HCT116 (cell line): ENCODE data around the gene NAALADL2. TPM values are rescaled to one million over a fixed set of nuclear protein-coding genes. Genes with fewer than 3 reads are reported as not detected.
"Not testable (repeated sequence)": the region's sequence is repeated elsewhere in the genome, so short reads cannot be mapped to it uniquely, and the experiment has no call there.

Source experiments
- ATAC-seq: fragments of 200-7000 bp; cut with Tn5 transposase; 2 replicates; pipeline ENCODE4 v1.9.1; 2020; ENCODE audit warnings: mild to moderate bottlenecking, moderate library complexity
- BruUV-seq: library from RNA; stranded (reverse); fragments of 400-500 nt; replicated peaks from 2 replicates; lab custom pipeline; 2021; lab: Mats Ljungman, UMichigan
- CTCF ChIA-PET: fragments of 300-600 bp; sonication (Branson Sonifier 250); formaldehyde crosslinking; loops from one replicate; lab custom pipeline; 2021; ENCODE audit warnings: antibody characterized with exemption; lab: Charles Lee
- POLR2A ChIA-PET: fragments of 300-600, 350-600 bp; sonication (Branson Sonifier 250); formaldehyde crosslinking; loops from one replicate; lab custom pipeline; 2021; ENCODE audit warnings: antibody characterized with exemption; lab: Charles Lee
- RAD21 ChIA-PET, 2 experiments: fragments of 300-600 bp; sonication (Branson Sonifier 250); formaldehyde crosslinking; loops; one replicate each; lab custom pipeline; 2023; ENCODE audit warnings: low total read pairs in 2 of 2; ENCODE audit not compliant: uncharacterized antibody in 2 of 2, unreplicated experiment in 2 of 2, low non-redundant PET in 1 of 2; lab: Charles Lee
- DNase-seq: peaks from one replicate; pipeline ENCODE4 v3.0.0-alpha.2; 2010; ENCODE audit warnings: low read depth, low spot score
- H2AFZ ChIP-seq: fragments of 200-600 bp; shearing (Covaris generic), sonication (generic); 2 replicates; pipeline ENCODE4 v1.6.1; 2017; ENCODE audit warnings: low read depth, mixed run types, mixed read lengths, antibody characterized with exemption, low read length; ENCODE audit not compliant: poor library complexity, severe bottlenecking
- H3K27ac ChIP-seq: 2 replicates; pipeline ENCODE4 v1.5.1; 2012; ENCODE audit warnings: low read depth, low read length
- H3K27me3 ChIP-seq: fragments of 200-600 bp; sonication (generic); 2 replicates; pipeline ENCODE4 v1.6.1; 2016; ENCODE audit warnings: mixed run types, low read length, mixed read lengths; ENCODE audit not compliant: insufficient read depth
- H3K36me3 ChIP-seq, 2 experiments: fragments of 200-500 bp in 1 of 2; fragments of 200-600 bp in 1 of 2; sonication (Bioruptor generic) in 1 of 2; sonication (generic) in 1 of 2; 2 replicates each; pipeline versions ENCODE4 v1.5.1 to v1.6.1; 2014 to 2016; ENCODE audit warnings: low read length in 2 of 2, inconsistent platforms in 1 of 2, mixed read lengths in 1 of 2, mixed run types in 1 of 2; ENCODE audit not compliant: insufficient read depth in 2 of 2, control insufficient read depth in 1 of 2
- H3K4me1 ChIP-seq, 2 experiments: fragments of 200-600 bp in 1 of 2; sonication (generic) in 1 of 2; 2 replicates each; pipeline versions ENCODE4 v1.5.1 to v1.6.1; 2012 to 2017; ENCODE audit warnings: low read length in 2 of 2, inconsistent platforms in 1 of 2, mild to moderate bottlenecking in 1 of 2, mixed read lengths in 1 of 2, mixed run types in 1 of 2, moderate library complexity in 1 of 2; ENCODE audit not compliant: insufficient read depth in 2 of 2, control insufficient read depth in 1 of 2
- H3K4me2 ChIP-seq: fragments of 200-600 bp; sonication (generic); 2 replicates; pipeline ENCODE4 v1.6.1; 2017; ENCODE audit warnings: mixed run types, low read length, mixed read lengths
- H3K4me3 ChIP-seq, 2 experiments: fragments of 200-600 bp in 1 of 2; sonication (generic) in 1 of 2; replicated peaks in 1 of 2; 2 replicates each; pipeline ENCODE4 v1.5.1; 2011 to 2016; ENCODE audit warnings: low read length in 2 of 2, control low read depth in 1 of 2, low read depth in 1 of 2, mild to moderate bottlenecking in 1 of 2, mixed read lengths in 1 of 2, mixed run types in 1 of 2
- H3K79me2 ChIP-seq: fragments of 200-600 bp; sonication (generic); 2 replicates; pipeline ENCODE4 v1.6.1; 2017; ENCODE audit warnings: mild to moderate bottlenecking, mixed run types, low read length, moderate library complexity, mixed read lengths; ENCODE audit not compliant: insufficient read depth
- H3K9ac ChIP-seq: fragments of 200-600 bp; sonication (generic); 2 replicates; pipeline ENCODE4 v1.6.1; 2016; ENCODE audit warnings: low read length, mixed read lengths
- H3K9me2 ChIP-seq: fragments of 200-600 bp; sonication (generic), shearing (Covaris generic); 2 replicates; pipeline ENCODE4 v1.6.1; 2017; ENCODE audit warnings: mixed run types, mild to moderate bottlenecking, moderate library complexity; ENCODE audit not compliant: insufficient read depth
- H3K9me3 ChIP-seq, 2 experiments: fragments of 200-500 bp in 1 of 2; fragments of 200-600 bp in 1 of 2; sonication (Bioruptor generic) in 1 of 2; sonication (generic) in 1 of 2; 2 replicates each; pipeline ENCODE4 v1.6.1; 2014 to 2017; ENCODE audit warnings: low read length in 2 of 2, mixed read lengths in 2 of 2, inconsistent platforms in 1 of 2, low read depth in 1 of 2, mild to moderate bottlenecking in 1 of 2, mixed run types in 1 of 2, moderate library complexity in 1 of 2; ENCODE audit not compliant: control insufficient read depth in 1 of 2, insufficient read depth in 1 of 2
- H4K20me1 ChIP-seq: fragments of 200-600 bp; sonication (generic), shearing (Covaris generic); 2 replicates; pipeline ENCODE4 v1.6.1; 2017; ENCODE audit warnings: mixed run types, mild to moderate bottlenecking, moderate library complexity; ENCODE audit not compliant: insufficient read depth
- EZH2 ChIP-seq: fragments of 200-600 bp; sonication (generic); IDR thresholded peaks from 2 replicates; pipeline ENCODE4 v1.6.1; 2017; ENCODE audit warnings: antibody characterized with exemption, mixed run types
- EZH2phosphoT487 ChIP-seq: fragments of 200-600 bp; IDR thresholded peaks from 2 replicates; pipeline ENCODE4 v1.6.1; 2018; ENCODE audit warnings: antibody characterized with exemption, borderline replicate concordance
- FOSL1 ChIP-seq: IDR thresholded peaks from 2 replicates; pipeline ENCODE4 v1.6.1; 2012; ENCODE audit warnings: low read depth
- SIN3A ChIP-seq: IDR thresholded peaks from 2 replicates; pipeline ENCODE4 v1.6.1; 2012; ENCODE audit warnings: low read depth
- SRF ChIP-seq: IDR thresholded peaks from 2 replicates; pipeline ENCODE4 v1.6.1; 2012; ENCODE audit warnings: low read depth
- TCF7L2 ChIP-seq: IDR thresholded peaks from 2 replicates; pipeline ENCODE4 v1.7.0; 2011; ENCODE audit warnings: borderline replicate concordance, inconsistent platforms; ENCODE audit not compliant: insufficient read depth, insufficient read length; ENCODE audit errors: extremely low read depth
- YY1 ChIP-seq: IDR thresholded peaks from 2 replicates; pipeline ENCODE4 v1.6.1; 2011; ENCODE audit warnings: low read length, low read depth, moderate library complexity, mild to moderate bottlenecking; ENCODE audit not compliant: insufficient replicate concordance; ENCODE audit errors: extremely low read depth
- ZNF274 ChIP-seq: fragments of 200-500 bp; sonication (Bioruptor generic); IDR thresholded peaks from 2 replicates; pipeline ENCODE4 v1.6.1; 2014; ENCODE audit warnings: mild to moderate bottlenecking, low read depth, low read length, inconsistent platforms
- intact Hi-C: fragments of 100-400 bp; cut with micrococcal nuclease; formaldehyde crosslinking; loops from 2 replicates; pipeline ENCODE4 v1.10.0; 2022
- total RNA-seq: library from RNA; stranded (reverse); gene quantifications from one replicate; pipeline ENCODE4 v1.2.1, GENCODE V29; 2021; ENCODE audit not compliant: unreplicated experiment
- TF ChIP-seq, protein P1 (sequence below): IDR thresholded peaks from 2 replicates; pipeline ENCODE4 v1.6.1; 2012
- TF ChIP-seq, protein P2 (sequence below): IDR thresholded peaks from 2 replicates; pipeline ENCODE4 v1.6.1; 2012
- TF ChIP-seq, protein P3 (sequence below): IDR thresholded peaks from 2 replicates; pipeline ENCODE4 v1.6.1; 2011; ENCODE audit warnings: mild to moderate bottlenecking, low read length, moderate library complexity; ENCODE audit not compliant: insufficient replicate concordance; ENCODE audit errors: extremely low read depth
- TF ChIP-seq, protein P4 (sequence below): IDR thresholded peaks from 2 replicates; pipeline ENCODE4 v1.6.1; 2012; ENCODE audit warnings: low read depth

Gene NAALADL2
- total RNA-seq, 1 experiment from 2014 or later, result 2.9 TPM

DNA sequence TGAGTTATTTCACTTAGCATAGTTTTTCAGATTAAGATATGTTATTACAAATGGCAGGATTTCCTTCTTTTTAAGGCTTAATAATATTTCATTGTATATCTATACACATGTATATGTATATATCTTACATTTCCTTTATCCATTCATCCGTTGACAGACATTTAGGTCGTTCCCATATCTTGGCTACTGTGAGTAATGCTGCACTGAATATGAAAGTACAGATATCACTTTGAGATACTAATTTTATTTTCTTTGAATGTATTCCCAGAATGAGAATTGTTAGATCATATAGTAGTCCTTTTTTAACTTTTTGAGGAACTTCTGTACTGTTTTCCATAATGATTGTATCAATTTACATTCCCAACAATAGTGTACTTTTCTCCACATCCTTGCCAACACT, 270.4 kb downstream of the NAALADL2 start:
- no TSS peak for BruUV-seq
- intact Hi-C loops, result loop anchor here (10.0 kb wide), 1 partner anchor 265 kb away; no protein-coding TSS in a partner anchor
- Histone ChIP-seq H3K27me3 (no peaks in the 10 kb centered on the region), H3K4me2 (no peak overlapping the region), H3K79me2 (no peaks in the 10 kb centered on the region), H3K9ac (no peak overlapping the region), H3K9me3 (no peaks in the 10 kb centered on the region), H3K9me2 (no peaks in the 10 kb centered on the region; the same call in 1 of the 2 replicates), H3K36me3 (no peaks in the 10 kb centered on the region), H2AFZ (no peak overlapping the region), H3K27ac (no peak overlapping the region), H4K20me1 (no peaks in the 10 kb centered on the region), H3K4me1 (no peaks in the 10 kb centered on the region), H3K4me3 (no peak overlapping the region)
- DNase-seq (no peak), ATAC-seq (no peak)
- TF ChIP-seq FOSL1 (no peak), SRF (no peak), ZNF274 (no peak), EZH2phosphoT487 (no peak), SIN3A (no peak), TCF7L2 (no peak), EZH2 (no peak), YY1 (no peak)
- TF ChIP-seq, protein P1, sequence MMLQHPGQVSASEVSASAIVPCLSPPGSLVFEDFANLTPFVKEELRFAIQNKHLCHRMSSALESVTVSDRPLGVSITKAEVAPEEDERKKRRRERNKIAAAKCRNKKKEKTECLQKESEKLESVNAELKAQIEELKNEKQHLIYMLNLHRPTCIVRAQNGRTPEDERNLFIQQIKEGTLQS, result no peak
- TF ChIP-seq, protein P2, sequence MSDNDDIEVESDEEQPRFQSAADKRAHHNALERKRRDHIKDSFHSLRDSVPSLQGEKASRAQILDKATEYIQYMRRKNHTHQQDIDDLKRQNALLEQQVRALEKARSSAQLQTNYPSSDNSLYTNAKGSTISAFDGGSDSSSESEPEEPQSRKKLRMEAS, result no peak
- TF ChIP-seq, protein P3, sequence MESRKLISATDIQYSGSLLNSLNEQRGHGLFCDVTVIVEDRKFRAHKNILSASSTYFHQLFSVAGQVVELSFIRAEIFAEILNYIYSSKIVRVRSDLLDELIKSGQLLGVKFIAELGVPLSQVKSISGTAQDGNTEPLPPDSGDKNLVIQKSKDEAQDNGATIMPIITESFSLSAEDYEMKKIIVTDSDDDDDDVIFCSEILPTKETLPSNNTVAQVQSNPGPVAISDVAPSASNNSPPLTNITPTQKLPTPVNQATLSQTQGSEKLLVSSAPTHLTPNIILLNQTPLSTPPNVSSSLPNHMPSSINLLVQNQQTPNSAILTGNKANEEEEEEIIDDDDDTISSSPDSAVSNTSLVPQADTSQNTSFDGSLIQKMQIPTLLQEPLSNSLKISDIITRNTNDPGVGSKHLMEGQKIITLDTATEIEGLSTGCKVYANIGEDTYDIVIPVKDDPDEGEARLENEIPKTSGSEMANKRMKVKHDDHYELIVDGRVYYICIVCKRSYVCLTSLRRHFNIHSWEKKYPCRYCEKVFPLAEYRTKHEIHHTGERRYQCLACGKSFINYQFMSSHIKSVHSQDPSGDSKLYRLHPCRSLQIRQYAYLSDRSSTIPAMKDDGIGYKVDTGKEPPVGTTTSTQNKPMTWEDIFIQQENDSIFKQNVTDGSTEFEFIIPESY, result no peak
- TF ChIP-seq, protein P4, sequence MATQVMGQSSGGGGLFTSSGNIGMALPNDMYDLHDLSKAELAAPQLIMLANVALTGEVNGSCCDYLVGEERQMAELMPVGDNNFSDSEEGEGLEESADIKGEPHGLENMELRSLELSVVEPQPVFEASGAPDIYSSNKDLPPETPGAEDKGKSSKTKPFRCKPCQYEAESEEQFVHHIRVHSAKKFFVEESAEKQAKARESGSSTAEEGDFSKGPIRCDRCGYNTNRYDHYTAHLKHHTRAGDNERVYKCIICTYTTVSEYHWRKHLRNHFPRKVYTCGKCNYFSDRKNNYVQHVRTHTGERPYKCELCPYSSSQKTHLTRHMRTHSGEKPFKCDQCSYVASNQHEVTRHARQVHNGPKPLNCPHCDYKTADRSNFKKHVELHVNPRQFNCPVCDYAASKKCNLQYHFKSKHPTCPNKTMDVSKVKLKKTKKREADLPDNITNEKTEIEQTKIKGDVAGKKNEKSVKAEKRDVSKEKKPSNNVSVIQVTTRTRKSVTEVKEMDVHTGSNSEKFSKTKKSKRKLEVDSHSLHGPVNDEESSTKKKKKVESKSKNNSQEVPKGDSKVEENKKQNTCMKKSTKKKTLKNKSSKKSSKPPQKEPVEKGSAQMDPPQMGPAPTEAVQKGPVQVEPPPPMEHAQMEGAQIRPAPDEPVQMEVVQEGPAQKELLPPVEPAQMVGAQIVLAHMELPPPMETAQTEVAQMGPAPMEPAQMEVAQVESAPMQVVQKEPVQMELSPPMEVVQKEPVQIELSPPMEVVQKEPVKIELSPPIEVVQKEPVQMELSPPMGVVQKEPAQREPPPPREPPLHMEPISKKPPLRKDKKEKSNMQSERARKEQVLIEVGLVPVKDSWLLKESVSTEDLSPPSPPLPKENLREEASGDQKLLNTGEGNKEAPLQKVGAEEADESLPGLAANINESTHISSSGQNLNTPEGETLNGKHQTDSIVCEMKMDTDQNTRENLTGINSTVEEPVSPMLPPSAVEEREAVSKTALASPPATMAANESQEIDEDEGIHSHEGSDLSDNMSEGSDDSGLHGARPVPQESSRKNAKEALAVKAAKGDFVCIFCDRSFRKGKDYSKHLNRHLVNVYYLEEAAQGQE, result no peak
- ChIA-PET RAD21 (no interaction called here), CTCF (no interaction called here), POLR2A (no interaction called here)

DNA sequence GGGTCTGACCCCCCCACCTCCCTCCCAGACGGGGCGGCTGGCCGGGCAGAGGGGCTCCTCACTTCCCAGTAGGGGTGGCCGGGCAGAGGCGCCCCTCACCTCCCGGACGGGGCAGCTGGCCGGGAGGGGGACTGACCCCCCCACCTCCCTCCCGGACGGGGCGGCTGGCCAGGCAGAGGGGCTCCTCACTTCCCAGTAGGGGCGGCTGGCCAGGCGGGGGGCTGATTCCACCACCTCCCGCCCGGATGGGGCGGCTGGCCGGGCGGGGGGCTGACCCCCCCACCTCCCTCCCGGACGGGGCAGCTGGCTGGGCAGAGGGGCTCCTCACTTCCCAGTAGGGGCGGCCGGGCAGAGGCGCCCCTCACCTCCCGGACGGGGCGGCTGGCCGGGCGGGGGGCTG, 272.7 kb downstream of the NAALADL2 start:
- DNase-seq, H3K27ac ChIP-seq, H3K36me3 ChIP-seq, H3K79me2 ChIP-seq, H2AFZ ChIP-seq, POLR2A ChIA-PET, H3K4me2 ChIP-seq, H3K9me3 ChIP-seq, intact Hi-C loops, H3K4me1 ChIP-seq, H3K27me3 ChIP-seq, H3K9me2 ChIP-seq, ATAC-seq, CTCF ChIA-PET, H3K9ac ChIP-seq, H4K20me1 ChIP-seq, BruUV-seq, H3K4me3 ChIP-seq, RAD21 ChIA-PET: not testable (repeated sequence)
